Astrocyte of the spinal cord (primary cell): ENCODE data around the gene LRBA.

Experiments used
- DNase-seq: peaks from one replicate; pipeline ENCODE4 v3.0.0; 2011; ENCODE audit warnings: low read depth, low spot score
- H3K4me3 ChIP-seq: 2 replicates; pipeline ENCODE4 v1.5.1; 2011; ENCODE audit warnings: low read depth, mild to moderate bottlenecking, low read length, moderate library complexity
- CTCF ChIP-seq: IDR thresholded peaks from 2 replicates; pipeline ENCODE4 v1.5.1; 2012; ENCODE audit warnings: low read depth, mild to moderate bottlenecking, low read length, inconsistent platforms
- in situ Hi-C: cut with HindIII; loops from 2 replicates; pipeline ENCODE4 v1.10.0; 2017; ENCODE audit warnings: low sequenced_read_pairs

Gene LRBA

GRCh38 chr4:150308824-150309472, 706.1 kb downstream of the LRBA start:
- no peak overlapping the region for H3K4me3 ChIP-seq
- DNase-seq: peak; percentile 61
- in situ Hi-C loops: no loop called here
- TF ChIP-seq CTCF: no peak

- no peak overlapping the region for H3K4me3 ChIP-seq
- TF ChIP-seq CTCF: no peak
- in situ Hi-C loops: no loop called here
- no peak for DNase-seq
Observed at GRCh38 chr4:150306719-150307118, 708.4 kb downstream of the LRBA start.

GRCh38 chr4:150305995-150306394, 709.1 kb downstream of the LRBA start:
- in situ Hi-C loops: no loop called here
- no peak for TF ChIP-seq CTCF
- DNase-seq: peak; percentile 64
- H3K4me3 ChIP-seq: no peak overlapping the region

GRCh38 chr4:150302553-150302952, 712.5 kb downstream of the LRBA start:
- no peak for TF ChIP-seq CTCF
- no peak overlapping the region for H3K4me3 ChIP-seq
- peak; percentile 96 for DNase-seq
- in situ Hi-C loops: no loop called here

- in situ Hi-C loops: no loop called here
- DNase-seq: no peak
- TF ChIP-seq CTCF: no peak
- H3K4me3 ChIP-seq: no peak overlapping the region
Observed at GRCh38 chr4:150299816-150300215, 715.3 kb downstream of the LRBA start.

- TF ChIP-seq CTCF: peak; percentile 65
- peak; percentile 79 for DNase-seq
- no peak overlapping the region for H3K4me3 ChIP-seq
- in situ Hi-C loops: no loop called here
Observed at GRCh38 chr4:150297861-150298474, 717.1 kb downstream of the LRBA start.
